GM21526 (cell line): ENCODE measurements around the gene SSNA1.

Experiments used
- ATAC-seq: cut with Tn5 transposase; IDR thresholded peaks from one replicate; pipeline ENCODE4 v1.9.1; 2021; ENCODE audit warnings: moderate library complexity; ENCODE audit not compliant: unreplicated experiment, low FRiP score

Gene SSNA1

GRCh38 chr9:137166380-137167229 is 21.9 kb upstream of the SSNA1 start:
- ATAC-seq = no peak

- ATAC-seq = no peak
Observed at GRCh38 chr9:137167277-137167746, 21.2 kb upstream of the SSNA1 start.

GRCh38 chr9:137167747-137168572 is 20.5 kb upstream of the SSNA1 start:
- ATAC-seq = no peak

GRCh38 chr9:137168573-137168903 is 19.9 kb upstream of the SSNA1 start:
- no peak for ATAC-seq

GRCh38 chr9:137168904-137169856 is 19.3 kb upstream of the SSNA1 start:
- no peak for ATAC-seq

GRCh38 chr9:137169896-137170358 is 18.5 kb upstream of the SSNA1 start, which contains the start of gene LRRC26:
TSS of gene LRRC26 (minus strand) at chr9:137170051. CDS start at chr9:137169943, 108 bp downstream.
- ATAC-seq = no peak

GRCh38 chr9:137170486-137171148 is 17.9 kb upstream of the SSNA1 start:
- no peak for ATAC-seq

GRCh38 chr9:137171149-137171900 is 17.2 kb upstream of the SSNA1 start:
- no peak for ATAC-seq

GRCh38 chr9:137172901-137173795 is 15.3 kb upstream of the SSNA1 start:
- no peak for ATAC-seq

GRCh38 chr9:137173796-137174664 is 14.4 kb upstream of the SSNA1 start:
- no peak for ATAC-seq

- ATAC-seq = no peak
Observed at GRCh38 chr9:137174722-137175293, 13.7 kb upstream of the SSNA1 start.

- no peak for ATAC-seq
Observed at GRCh38 chr9:137175345-137175961, 13.0 kb upstream of the SSNA1 start.

- ATAC-seq = no peak
Observed at GRCh38 chr9:137176302-137177182, 11.9 kb upstream of the SSNA1 start.

- no peak for ATAC-seq
Observed at GRCh38 chr9:137178201-137178938, 10.1 kb upstream of the SSNA1 start.
